HG02610 (cell line): ENCODE results near the gene TMEM51.

ENCODE experiments used
- ATAC-seq: cut with Tn5 transposase; IDR thresholded peaks from one replicate; pipeline ENCODE4 v1.9.1; 2021; ENCODE audit warnings: mild to moderate bottlenecking, moderate library complexity; ENCODE audit not compliant: unreplicated experiment

Gene TMEM51

GRCh38 chr1:15175324-15176094 is 22.0 kb downstream of the TMEM51 start:
- peak; percentile 32 for ATAC-seq

GRCh38 chr1:15176120-15176519 is 22.6 kb downstream of the TMEM51 start:
- peak; percentile 39 for ATAC-seq

GRCh38 chr1:15176898-15177665 is 23.5 kb downstream of the TMEM51 start:
- no peak for ATAC-seq

- ATAC-seq, result no peak
These were observed 24.2 kb downstream of the TMEM51 start for GRCh38 chr1:15177710-15178166.

- no peak for ATAC-seq
These were observed 25.3 kb downstream of the TMEM51 start for GRCh38 chr1:15178571-15179484.

- ATAC-seq, result no peak
These were observed 25.9 kb downstream of the TMEM51 start for GRCh38 chr1:15179485-15179883.

GRCh38 chr1:15180189-15180588 is 26.6 kb downstream of the TMEM51 start:
- ATAC-seq, result no peak

GRCh38 chr1:15180945-15181523 is 27.5 kb downstream of the TMEM51 start:
- no peak for ATAC-seq

- no peak for ATAC-seq
These were observed 28.0 kb downstream of the TMEM51 start for GRCh38 chr1:15181564-15181963.

GRCh38 chr1:15184436-15185241 is 31.1 kb downstream of the TMEM51 start:
- no peak for ATAC-seq

GRCh38 chr1:15185617-15186016 is 32.1 kb downstream of the TMEM51 start:
- no peak for ATAC-seq

- no peak for ATAC-seq
These were observed 32.7 kb downstream of the TMEM51 start for GRCh38 chr1:15186073-15186845.

GRCh38 chr1:15186846-15187151 is 33.3 kb downstream of the TMEM51 start:
- ATAC-seq, result no peak

- no peak for ATAC-seq
These were observed 33.9 kb downstream of the TMEM51 start for GRCh38 chr1:15187175-15188129.

GRCh38 chr1:15188130-15188524 is 34.6 kb downstream of the TMEM51 start:
- no peak for ATAC-seq

GRCh38 chr1:15188678-15189077 is 35.1 kb downstream of the TMEM51 start:
- ATAC-seq, result no peak

- no peak for ATAC-seq
These were observed 36.3 kb downstream of the TMEM51 start for GRCh38 chr1:15189692-15190370.

GRCh38 chr1:15191267-15191666 is 37.7 kb downstream of the TMEM51 start:
- no peak for ATAC-seq
